ENCODE results near the gene ALDH1A1.

DNA sequence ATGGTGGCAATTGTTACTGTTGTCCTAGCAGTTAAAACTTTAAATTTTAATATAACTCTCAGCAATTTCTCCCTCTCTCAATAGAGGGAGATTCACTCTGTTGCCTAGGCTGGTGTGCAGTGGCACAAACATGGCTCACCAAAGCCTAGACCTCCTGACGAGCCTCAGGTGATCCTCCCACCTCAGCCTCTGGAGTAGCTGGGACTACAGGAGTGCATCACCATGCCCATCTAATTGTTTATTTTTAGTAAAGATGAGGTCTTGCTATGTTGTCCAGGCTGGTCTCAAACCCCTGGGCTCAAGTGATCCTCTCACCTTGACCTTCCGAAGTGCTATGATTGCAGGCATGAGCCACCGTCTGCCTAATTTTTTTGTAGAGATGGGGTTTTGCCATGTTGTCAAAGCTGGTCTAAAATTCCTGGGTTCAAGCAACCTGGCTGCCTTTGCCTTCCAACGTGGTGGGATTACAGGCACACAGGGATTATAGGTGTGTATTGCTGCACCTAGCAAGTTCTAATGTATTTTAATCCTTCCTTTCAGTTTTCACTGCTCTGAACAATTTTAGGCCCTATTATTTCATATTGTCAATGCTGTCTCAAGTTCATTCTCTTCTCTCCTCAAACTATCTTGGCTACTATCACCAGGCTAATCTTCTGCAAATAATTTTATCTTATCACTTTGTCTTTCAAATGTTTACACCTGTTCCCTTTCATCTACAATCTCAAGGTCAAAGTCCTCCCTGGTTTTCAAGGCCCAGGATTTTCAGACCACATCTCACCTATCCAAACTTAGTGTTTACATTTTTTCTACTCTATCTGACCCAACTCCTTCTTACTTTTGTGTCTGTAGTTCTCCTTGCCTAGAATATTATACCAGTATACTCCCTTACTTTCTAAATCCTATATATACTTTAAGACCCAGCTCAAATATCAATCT is 18.9 kb downstream of the ALDH1A1 start:
- TF ChIP-seq, protein P1, sequence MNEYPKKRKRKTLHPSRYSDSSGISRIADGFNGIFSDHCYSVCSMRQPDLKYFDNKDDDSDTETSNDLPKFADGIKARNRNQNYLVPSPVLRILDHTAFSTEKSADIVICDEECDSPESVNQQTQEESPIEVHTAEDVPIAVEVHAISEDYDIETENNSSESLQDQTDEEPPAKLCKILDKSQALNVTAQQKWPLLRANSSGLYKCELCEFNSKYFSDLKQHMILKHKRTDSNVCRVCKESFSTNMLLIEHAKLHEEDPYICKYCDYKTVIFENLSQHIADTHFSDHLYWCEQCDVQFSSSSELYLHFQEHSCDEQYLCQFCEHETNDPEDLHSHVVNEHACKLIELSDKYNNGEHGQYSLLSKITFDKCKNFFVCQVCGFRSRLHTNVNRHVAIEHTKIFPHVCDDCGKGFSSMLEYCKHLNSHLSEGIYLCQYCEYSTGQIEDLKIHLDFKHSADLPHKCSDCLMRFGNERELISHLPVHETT (tag by site-specific recombination; IDR thresholded peaks at IDR 0.05) = no peak
- TF ChIP-seq ZNF175 (tag by site-specific recombination; IDR thresholded peaks at IDR 0.05) (no peak), KLF1 (tag by site-specific recombination; IDR thresholded peaks at IDR 0.05) (no peak), KLF9 (tag by site-specific recombination; IDR thresholded peaks at IDR 0.05; ENCODE audit: low read depth) (no peak)
- TF ChIP-seq, protein P2, sequence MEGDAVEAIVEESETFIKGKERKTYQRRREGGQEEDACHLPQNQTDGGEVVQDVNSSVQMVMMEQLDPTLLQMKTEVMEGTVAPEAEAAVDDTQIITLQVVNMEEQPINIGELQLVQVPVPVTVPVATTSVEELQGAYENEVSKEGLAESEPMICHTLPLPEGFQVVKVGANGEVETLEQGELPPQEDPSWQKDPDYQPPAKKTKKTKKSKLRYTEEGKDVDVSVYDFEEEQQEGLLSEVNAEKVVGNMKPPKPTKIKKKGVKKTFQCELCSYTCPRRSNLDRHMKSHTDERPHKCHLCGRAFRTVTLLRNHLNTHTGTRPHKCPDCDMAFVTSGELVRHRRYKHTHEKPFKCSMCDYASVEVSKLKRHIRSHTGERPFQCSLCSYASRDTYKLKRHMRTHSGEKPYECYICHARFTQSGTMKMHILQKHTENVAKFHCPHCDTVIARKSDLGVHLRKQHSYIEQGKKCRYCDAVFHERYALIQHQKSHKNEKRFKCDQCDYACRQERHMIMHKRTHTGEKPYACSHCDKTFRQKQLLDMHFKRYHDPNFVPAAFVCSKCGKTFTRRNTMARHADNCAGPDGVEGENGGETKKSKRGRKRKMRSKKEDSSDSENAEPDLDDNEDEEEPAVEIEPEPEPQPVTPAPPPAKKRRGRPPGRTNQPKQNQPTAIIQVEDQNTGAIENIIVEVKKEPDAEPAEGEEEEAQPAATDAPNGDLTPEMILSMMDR (tag by site-specific recombination; IDR thresholded peaks at IDR 0.05) = no peak
- TF ChIP-seq, protein P3, sequence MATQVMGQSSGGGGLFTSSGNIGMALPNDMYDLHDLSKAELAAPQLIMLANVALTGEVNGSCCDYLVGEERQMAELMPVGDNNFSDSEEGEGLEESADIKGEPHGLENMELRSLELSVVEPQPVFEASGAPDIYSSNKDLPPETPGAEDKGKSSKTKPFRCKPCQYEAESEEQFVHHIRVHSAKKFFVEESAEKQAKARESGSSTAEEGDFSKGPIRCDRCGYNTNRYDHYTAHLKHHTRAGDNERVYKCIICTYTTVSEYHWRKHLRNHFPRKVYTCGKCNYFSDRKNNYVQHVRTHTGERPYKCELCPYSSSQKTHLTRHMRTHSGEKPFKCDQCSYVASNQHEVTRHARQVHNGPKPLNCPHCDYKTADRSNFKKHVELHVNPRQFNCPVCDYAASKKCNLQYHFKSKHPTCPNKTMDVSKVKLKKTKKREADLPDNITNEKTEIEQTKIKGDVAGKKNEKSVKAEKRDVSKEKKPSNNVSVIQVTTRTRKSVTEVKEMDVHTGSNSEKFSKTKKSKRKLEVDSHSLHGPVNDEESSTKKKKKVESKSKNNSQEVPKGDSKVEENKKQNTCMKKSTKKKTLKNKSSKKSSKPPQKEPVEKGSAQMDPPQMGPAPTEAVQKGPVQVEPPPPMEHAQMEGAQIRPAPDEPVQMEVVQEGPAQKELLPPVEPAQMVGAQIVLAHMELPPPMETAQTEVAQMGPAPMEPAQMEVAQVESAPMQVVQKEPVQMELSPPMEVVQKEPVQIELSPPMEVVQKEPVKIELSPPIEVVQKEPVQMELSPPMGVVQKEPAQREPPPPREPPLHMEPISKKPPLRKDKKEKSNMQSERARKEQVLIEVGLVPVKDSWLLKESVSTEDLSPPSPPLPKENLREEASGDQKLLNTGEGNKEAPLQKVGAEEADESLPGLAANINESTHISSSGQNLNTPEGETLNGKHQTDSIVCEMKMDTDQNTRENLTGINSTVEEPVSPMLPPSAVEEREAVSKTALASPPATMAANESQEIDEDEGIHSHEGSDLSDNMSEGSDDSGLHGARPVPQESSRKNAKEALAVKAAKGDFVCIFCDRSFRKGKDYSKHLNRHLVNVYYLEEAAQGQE (tag by site-specific recombination; IDR thresholded peaks at IDR 0.05) = no peak

All from HEK293 (cell line).